DOHH2 (cell line): ENCODE results near the gene MLLT3.

Experiments used
- H3F3A ChIP-seq: fragments of 200-600 bp; sonication (generic), shearing (Covaris generic); 2 replicates; pipeline ENCODE4 v1.6.0; 2016; ENCODE audit warnings: antibody characterized with exemption, mild to moderate bottlenecking; ENCODE audit not compliant: control insufficient read depth, insufficient read depth
- H3K27ac ChIP-seq: fragments of 200-600 bp; sonication (generic); 2 replicates; pipeline ENCODE4 v1.5.1; 2014; ENCODE audit warnings: low read depth, mild to moderate bottlenecking, low read length, moderate library complexity
- H3K27me3 ChIP-seq: fragments of 200-600 bp; sonication (generic); 2 replicates; pipeline ENCODE4 v1.6.1; 2014; ENCODE audit warnings: mild to moderate bottlenecking, low read length, mixed read lengths; ENCODE audit not compliant: control insufficient read depth
- H3K36me3 ChIP-seq: fragments of 200-600 bp; sonication (generic); 2 replicates; pipeline ENCODE4 v1.6.1; 2014; ENCODE audit warnings: mild to moderate bottlenecking, low read length, moderate library complexity, mixed read lengths; ENCODE audit not compliant: control insufficient read depth
- H3K4me1 ChIP-seq: fragments of 200-600 bp; sonication (generic); 2 replicates; pipeline ENCODE4 v1.6.1; 2014; ENCODE audit warnings: mild to moderate bottlenecking, low read length, mixed read lengths; ENCODE audit not compliant: control insufficient read depth
- H3K4me2 ChIP-seq: fragments of 200-600 bp; sonication (generic); 2 replicates; pipeline ENCODE4 v1.6.0; 2014; ENCODE audit warnings: mild to moderate bottlenecking, low read length, moderate library complexity
- H3K4me3 ChIP-seq: fragments of 200-600 bp; sonication (generic); 2 replicates; pipeline ENCODE4 v1.5.1; 2014; ENCODE audit warnings: mild to moderate bottlenecking, low read length, mixed read lengths
- H3K79me2 ChIP-seq: fragments of 200-600 bp; sonication (generic); 2 replicates; pipeline ENCODE4 v1.6.1; 2014; ENCODE audit warnings: mild to moderate bottlenecking, low read length, mixed read lengths; ENCODE audit not compliant: control insufficient read depth
- H3K9me2 ChIP-seq: fragments of 200-600 bp; sonication (generic); replicated peaks from 2 replicates; pipeline ENCODE4 v1.6.1; 2014; ENCODE audit warnings: mild to moderate bottlenecking, low read length, mixed read lengths; ENCODE audit not compliant: control insufficient read depth
- H3K9me3 ChIP-seq: fragments of 200-600 bp; sonication (generic); 2 replicates; pipeline ENCODE4 v1.6.1; 2014; ENCODE audit warnings: antibody characterized with exemption, low read length, mixed read lengths; ENCODE audit not compliant: control insufficient read depth, insufficient read depth
- H4K20me1 ChIP-seq: fragments of 200-600 bp; sonication (generic); 2 replicates; pipeline ENCODE4 v1.6.0; 2014; ENCODE audit warnings: low read depth, mild to moderate bottlenecking, antibody characterized with exemption, low read length, moderate library complexity; ENCODE audit not compliant: control insufficient read depth, insufficient read depth
- CTCF ChIP-seq: fragments of 200-600 bp; sonication (generic); IDR thresholded peaks from one replicate; pipeline ENCODE4 v1.5.1; 2014; ENCODE audit warnings: antibody characterized with exemption, mild to moderate bottlenecking, low read depth, low read length; ENCODE audit not compliant: poor library complexity, severe bottlenecking
- EZH2phosphoT487 ChIP-seq: fragments of 200-600 bp; sonication (generic); IDR thresholded peaks from 2 replicates; pipeline ENCODE4 v1.6.1; 2017; ENCODE audit warnings: borderline replicate concordance, mild to moderate bottlenecking, antibody characterized with exemption, low read length, moderate library complexity, mixed read lengths

The MLLT3 gene

GRCh38 chr9:20486552-20486951 lies 135.7 kb downstream of the MLLT3 start:
- Histone ChIP-seq H3F3A (no peaks in the 10 kb centered on the region), H3K9me3 (no peaks in the 10 kb centered on the region), H3K27ac (no peak overlapping the region), H3K4me3 (no peak overlapping the region), H4K20me1 (no peaks in the 10 kb centered on the region; the same call in 1 of the 2 replicates), H3K27me3 (no peaks in the 10 kb centered on the region; the same call in 1 of the 2 replicates), H3K9me2 (no peaks in the 10 kb centered on the region), H3K4me1 (peaks cover 11% of the 10 kb centered on the region), H3K36me3 (no peaks in the 10 kb centered on the region), H3K4me2 (no peak overlapping the region), H3K79me2 (no peaks in the 10 kb centered on the region)
- TF ChIP-seq EZH2phosphoT487 (no peak), CTCF (no peak)

- Histone ChIP-seq H3K79me2 (no peaks in the 10 kb centered on the region), H3K27ac (no peak overlapping the region), H3K9me2 (no peaks in the 10 kb centered on the region), H3K4me1 (peaks cover 8% of the 10 kb centered on the region), H3K4me2 (no peak overlapping the region), H3K9me3 (no peaks in the 10 kb centered on the region), H3K4me3 (no peak overlapping the region), H4K20me1 (no peaks in the 10 kb centered on the region), H3F3A (no peaks in the 10 kb centered on the region), H3K36me3 (no peaks in the 10 kb centered on the region), H3K27me3 (no peaks in the 10 kb centered on the region)
- no peak for TF ChIP-seq CTCF
- no peak for TF ChIP-seq EZH2phosphoT487
Observed at GRCh38 chr9:20481437-20481836, 140.9 kb downstream of the MLLT3 start.

GRCh38 chr9:20480249-20480648 lies 142.1 kb downstream of the MLLT3 start:
- H3K27ac ChIP-seq = no peak overlapping the region
- no peak overlapping the region for H3K4me3 ChIP-seq
- TF ChIP-seq CTCF (no peak), EZH2phosphoT487 (no peak)
- H4K20me1 ChIP-seq = no peaks in the 10 kb centered on the region
- no peaks in the 10 kb centered on the region for H3K9me3 ChIP-seq
- H3K4me2 ChIP-seq = no peak overlapping the region
- H3K36me3 ChIP-seq = no peaks in the 10 kb centered on the region
- H3F3A ChIP-seq = no peaks in the 10 kb centered on the region
- no peaks in the 10 kb centered on the region for H3K79me2 ChIP-seq
- H3K27me3 ChIP-seq = no peaks in the 10 kb centered on the region
- H3K4me1 ChIP-seq = peaks cover 8% of the 10 kb centered on the region
- no peaks in the 10 kb centered on the region for H3K9me2 ChIP-seq
